T-helper 2 cell treated with Interferon-gamma antibody and Interleukin-4, amounts not matched to agents 100 ng/mL and 5 ng/mL, for 36 hours (primary cell): ENCODE measurements around the gene QSER1. TPM values are rescaled to one million over a fixed set of nuclear protein-coding genes. Genes with fewer than 3 reads are reported as not detected.

Source experiments
- total RNA-seq: library from RNA; stranded (reverse); gene quantifications from 2 replicates; pipeline ENCODE4 v1.2.3, GENCODE V29; 2022

The QSER1 gene
- total RNA-seq, 1 donor from 2014 or later: 16.3 TPM

Other genes starting within 250 kb of the QSER1 start
- gene CCDC73, start 98.1 kb upstream of the QSER1 start, total RNA-seq: 0.11 and 0.23 TPM in 2 replicates
- 0.66 and 1.0 TPM in 2 replicates for gene PRRG4, start 62.9 kb upstream of the QSER1 start, total RNA-seq
- gene DEPDC7, start 123.1 kb downstream of the QSER1 start, total RNA-seq: 0.68 and 1.2 TPM in 2 replicates
- 11.6 and 12.5 TPM in 2 replicates for gene TCP11L1, start 146.8 kb downstream of the QSER1 start, total RNA-seq